Endothelial cell (in vitro differentiated cells): ENCODE results near the gene WDR76. TPM values are rescaled to one million over a fixed set of nuclear protein-coding genes. Genes with fewer than 3 reads are reported as not detected.

Experiments
- DNase-seq: peaks from one replicate; pipeline ENCODE4 v3.0.0; 2021; ENCODE audit warnings: low spot score
- H3K27ac Mint-ChIP-seq: one replicate; pipeline ENCODE4 v1.8.0; 2021; ENCODE audit warnings: mixed read lengths, inconsistent platforms; ENCODE audit not compliant: unreplicated experiment
- H3K27me3 Mint-ChIP-seq: one replicate; pipeline ENCODE4 v1.8.0; 2021; ENCODE audit warnings: mild to moderate bottlenecking, moderate library complexity, mixed read lengths, inconsistent platforms; ENCODE audit not compliant: unreplicated experiment
- H3K36me3 Mint-ChIP-seq: one replicate; pipeline ENCODE4 v1.8.0; 2021; ENCODE audit warnings: mild to moderate bottlenecking, low read depth, mixed read lengths, inconsistent platforms; ENCODE audit not compliant: unreplicated experiment
- H3K4me1 Mint-ChIP-seq: one replicate; pipeline ENCODE4 v1.8.0; 2021; ENCODE audit warnings: mild to moderate bottlenecking, mixed read lengths, inconsistent platforms; ENCODE audit not compliant: unreplicated experiment
- H3K4me3 Mint-ChIP-seq: one replicate; pipeline ENCODE4 v1.8.0; 2021; ENCODE audit warnings: mild to moderate bottlenecking, mixed read lengths, inconsistent platforms; ENCODE audit not compliant: unreplicated experiment
- H3K9me3 Mint-ChIP-seq: one replicate; pipeline ENCODE4 v1.8.0; 2021; ENCODE audit warnings: mixed read lengths, inconsistent platforms; ENCODE audit not compliant: unreplicated experiment
- total RNA-seq: library from RNA; stranded (reverse); fragmentation: NEBNext Ultra II Directional; extraction: Animal tissue kit (Norgen Biotek cat#: 25700); gene quantifications from one replicate; pipeline ENCODE4 v1.2.1, GENCODE V29; 2021; ENCODE audit not compliant: unreplicated experiment
- TF ChIP-seq, protein P1 (sequence below): fragments of 200-600 bp; sonication (generic); IDR thresholded peaks from one replicate; pipeline ENCODE4 v1.5.0; 2021; ENCODE audit warnings: antibody characterized with exemption; ENCODE audit not compliant: unreplicated experiment

Gene WDR76
- total RNA-seq, 1 donor from 2014 or later: 4.8 TPM

DNA sequence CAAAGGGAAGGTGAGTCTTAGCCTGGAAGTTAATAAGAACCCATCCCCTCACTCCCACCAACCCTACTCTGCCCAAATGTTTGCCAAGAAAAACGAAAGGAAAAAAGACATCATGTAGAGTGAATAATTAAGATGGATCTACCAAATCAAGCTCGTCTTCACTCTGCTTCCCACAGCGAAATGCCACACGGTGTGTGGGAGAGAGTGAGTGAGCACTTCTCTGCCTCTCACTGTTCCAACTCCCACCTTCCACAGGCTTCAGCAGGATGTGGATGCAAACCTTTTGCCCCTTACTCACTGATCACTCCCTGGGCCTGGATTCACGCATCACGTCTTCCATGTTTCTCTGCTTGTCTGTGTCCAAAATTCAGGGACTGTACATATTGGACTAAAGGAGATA, 85.4 kb downstream of the WDR76 start:
- Mint-ChIP-seq H3K9me3 (no peaks in the 10 kb centered on the region), H3K27ac (no peak overlapping the region), H3K27me3 (no peaks in the 10 kb centered on the region), H3K36me3 (no peaks in the 10 kb centered on the region), H3K4me3 (no peak overlapping the region), H3K4me1 (no peaks in the 10 kb centered on the region)
- DNase-seq: no peak
- TF ChIP-seq, protein P1, sequence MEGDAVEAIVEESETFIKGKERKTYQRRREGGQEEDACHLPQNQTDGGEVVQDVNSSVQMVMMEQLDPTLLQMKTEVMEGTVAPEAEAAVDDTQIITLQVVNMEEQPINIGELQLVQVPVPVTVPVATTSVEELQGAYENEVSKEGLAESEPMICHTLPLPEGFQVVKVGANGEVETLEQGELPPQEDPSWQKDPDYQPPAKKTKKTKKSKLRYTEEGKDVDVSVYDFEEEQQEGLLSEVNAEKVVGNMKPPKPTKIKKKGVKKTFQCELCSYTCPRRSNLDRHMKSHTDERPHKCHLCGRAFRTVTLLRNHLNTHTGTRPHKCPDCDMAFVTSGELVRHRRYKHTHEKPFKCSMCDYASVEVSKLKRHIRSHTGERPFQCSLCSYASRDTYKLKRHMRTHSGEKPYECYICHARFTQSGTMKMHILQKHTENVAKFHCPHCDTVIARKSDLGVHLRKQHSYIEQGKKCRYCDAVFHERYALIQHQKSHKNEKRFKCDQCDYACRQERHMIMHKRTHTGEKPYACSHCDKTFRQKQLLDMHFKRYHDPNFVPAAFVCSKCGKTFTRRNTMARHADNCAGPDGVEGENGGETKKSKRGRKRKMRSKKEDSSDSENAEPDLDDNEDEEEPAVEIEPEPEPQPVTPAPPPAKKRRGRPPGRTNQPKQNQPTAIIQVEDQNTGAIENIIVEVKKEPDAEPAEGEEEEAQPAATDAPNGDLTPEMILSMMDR: no peak

DNA sequence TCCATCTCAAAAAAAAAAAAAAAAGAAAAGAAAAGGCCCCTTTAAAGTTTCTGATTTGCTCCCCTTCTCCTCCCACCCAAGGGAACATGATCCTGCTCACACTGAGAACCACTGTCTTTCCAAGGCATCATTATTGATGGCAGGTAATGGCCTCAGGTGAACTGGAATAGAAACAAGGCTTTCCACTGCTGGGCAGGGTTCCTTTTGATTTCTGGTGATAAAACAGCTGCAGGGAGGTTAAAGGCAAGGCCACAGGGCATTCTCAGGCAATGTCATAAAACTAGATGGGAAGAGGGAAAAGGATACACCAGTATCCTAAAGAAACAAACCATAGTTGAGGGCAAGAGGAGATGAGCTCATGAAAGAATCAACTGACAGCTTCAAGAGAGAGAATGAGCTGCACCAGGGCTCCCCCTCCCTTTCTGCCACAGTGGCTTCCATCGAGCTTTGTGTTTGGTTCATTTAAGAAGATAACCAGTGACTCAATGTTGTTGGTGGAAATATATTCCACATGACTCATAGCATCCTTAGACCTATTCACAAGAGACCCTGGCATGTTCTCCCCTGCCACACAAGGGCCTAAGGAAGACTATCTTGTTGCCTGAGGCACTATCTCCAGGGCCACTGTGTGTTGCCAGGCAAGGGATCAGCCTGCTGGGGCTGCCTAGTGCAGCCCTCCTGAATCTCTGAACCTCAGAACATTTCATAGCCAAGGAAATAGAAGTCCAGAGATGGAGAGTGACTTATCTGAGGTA, 86.4 kb downstream of the WDR76 start:
- Mint-ChIP-seq H3K9me3 (no peaks in the 10 kb centered on the region), H3K36me3 (no peaks in the 10 kb centered on the region), H3K4me1 (peaks cover 4% of the 10 kb centered on the region), H3K4me3 (no peak overlapping the region), H3K27ac (no peak overlapping the region), H3K27me3 (no peaks in the 10 kb centered on the region)
- TF ChIP-seq, protein P1: no peak
- DNase-seq: no peak

- Mint-ChIP-seq H3K9me3 (no peaks in the 10 kb centered on the region), H3K4me1 (peaks cover 4% of the 10 kb centered on the region), H3K36me3 (no peaks in the 10 kb centered on the region), H3K27ac (no peak overlapping the region), H3K27me3 (no peaks in the 10 kb centered on the region), H3K4me3 (no peak overlapping the region)
- TF ChIP-seq, protein P1: no peak
- DNase-seq: no peak
These were observed 87.1 kb downstream of the WDR76 start for GRCh38 chr15:43913941-43914340.

GRCh38 chr15:43915631-43916325, 89.0 kb downstream of the WDR76 start:
- Mint-ChIP-seq H3K36me3 (no peaks in the 10 kb centered on the region), H3K27ac (no peak overlapping the region), H3K9me3 (no peaks in the 10 kb centered on the region), H3K4me3 (no peak overlapping the region), H3K27me3 (no peaks in the 10 kb centered on the region), H3K4me1 (peaks cover 4% of the 10 kb centered on the region)
- no peak for DNase-seq
- TF ChIP-seq, protein P1: no peak

DNA sequence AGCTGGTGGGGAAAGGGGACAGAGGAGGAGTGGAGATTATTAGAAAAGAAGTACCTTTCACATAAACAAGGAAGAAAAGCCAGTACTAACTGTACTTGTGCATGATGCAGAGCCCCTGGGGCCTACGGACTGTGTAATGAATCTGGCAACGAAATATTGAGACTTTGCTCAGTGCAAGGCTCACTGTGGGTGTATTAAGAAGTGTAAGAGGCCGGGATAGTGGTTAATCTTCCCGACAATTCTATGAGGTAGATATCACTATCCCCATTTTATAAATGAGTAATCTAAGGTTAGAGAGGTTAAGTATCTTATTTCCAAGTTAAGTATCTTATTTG, 89.5 kb downstream of the WDR76 start:
- Mint-ChIP-seq H3K36me3 (no peaks in the 10 kb centered on the region), H3K4me3 (no peak overlapping the region), H3K27ac (no peak overlapping the region), H3K9me3 (no peaks in the 10 kb centered on the region), H3K27me3 (no peaks in the 10 kb centered on the region), H3K4me1 (peaks cover 4% of the 10 kb centered on the region)
- no peak for DNase-seq
- TF ChIP-seq, protein P1: no peak
